Measurements from ENCODE around the gene GPR31. TPM values are rescaled to one million over a fixed set of nuclear protein-coding genes. Genes with fewer than 3 reads are reported as not detected.

Gene GPR31
- total RNA-seq, 1 donor from 2014 or later: not detected

- Mint-ChIP-seq H3K4me1 (ENCODE audit: unreplicated experiment) (no peaks in the 10 kb centered on the region), H3K27ac (ENCODE audit: unreplicated experiment) (no peak overlapping the region), H3K27me3 (ENCODE audit: unreplicated experiment) (no peaks in the 10 kb centered on the region), H3K9me3 (ENCODE audit: unreplicated experiment) (no peaks in the 10 kb centered on the region), H3K4me3 (ENCODE audit: unreplicated experiment) (no peak overlapping the region), H3K36me3 (ENCODE audit: low read depth, unreplicated experiment) (no peaks in the 10 kb centered on the region)
- no peak for DNase-seq (ENCODE audit: low spot score)
- no peak for TF ChIP-seq CTCF (IDR thresholded peaks at IDR 0.05; ENCODE audit: unreplicated experiment)
Measured at GRCh38 chr6:167137081-167137480, 20.7 kb downstream of the GPR31 start.

- Mint-ChIP-seq H3K27me3 (ENCODE audit: unreplicated experiment) (no peaks in the 10 kb centered on the region), H3K9me3 (ENCODE audit: unreplicated experiment) (no peaks in the 10 kb centered on the region), H3K36me3 (ENCODE audit: low read depth, unreplicated experiment) (no peaks in the 10 kb centered on the region), H3K4me1 (ENCODE audit: unreplicated experiment) (no peaks in the 10 kb centered on the region), H3K4me3 (ENCODE audit: unreplicated experiment) (no peak overlapping the region), H3K27ac (ENCODE audit: unreplicated experiment) (no peak overlapping the region)
- no peak for TF ChIP-seq CTCF (IDR thresholded peaks at IDR 0.05; ENCODE audit: unreplicated experiment)
- no peak for DNase-seq (ENCODE audit: low spot score)
Measured at GRCh38 chr6:167136376-167136775, 21.4 kb downstream of the GPR31 start.

- no peaks in the 10 kb centered on the region for H3K4me1 Mint-ChIP-seq (ENCODE audit: unreplicated experiment)
- no peak for TF ChIP-seq CTCF (IDR thresholded peaks at IDR 0.05; ENCODE audit: unreplicated experiment)
- no peaks in the 10 kb centered on the region for H3K27me3 Mint-ChIP-seq (ENCODE audit: unreplicated experiment)
- H3K9me3 Mint-ChIP-seq (ENCODE audit: unreplicated experiment): no peaks in the 10 kb centered on the region
- no peak overlapping the region for H3K27ac Mint-ChIP-seq (ENCODE audit: unreplicated experiment)
- no peak for DNase-seq (ENCODE audit: low spot score)
- no peak overlapping the region for H3K4me3 Mint-ChIP-seq (ENCODE audit: unreplicated experiment)
- H3K36me3 Mint-ChIP-seq (ENCODE audit: low read depth, unreplicated experiment): no peaks in the 10 kb centered on the region
Measured at GRCh38 chr6:167134448-167135328, 23.1 kb downstream of the GPR31 start.

GRCh38 chr6:167130712-167131684 lies 26.8 kb downstream of the GPR31 start:
- H3K4me1 Mint-ChIP-seq (ENCODE audit: unreplicated experiment): peaks cover 4% of the 10 kb centered on the region
- no peak overlapping the region for H3K4me3 Mint-ChIP-seq (ENCODE audit: unreplicated experiment)
- no peaks in the 10 kb centered on the region for H3K9me3 Mint-ChIP-seq (ENCODE audit: unreplicated experiment)
- H3K27me3 Mint-ChIP-seq (ENCODE audit: unreplicated experiment): no peaks in the 10 kb centered on the region
- no peak overlapping the region for H3K27ac Mint-ChIP-seq (ENCODE audit: unreplicated experiment)
- TF ChIP-seq CTCF (IDR thresholded peaks at IDR 0.05; ENCODE audit: unreplicated experiment): no peak
- no peaks in the 10 kb centered on the region for H3K36me3 Mint-ChIP-seq (ENCODE audit: low read depth, unreplicated experiment)
- DNase-seq (ENCODE audit: low spot score): no peak

All from endothelial cell (in vitro differentiated cells).